LNCAP (cell line): ENCODE results near the gene GLT6D1.

Experiments
- TF ChIP-seq, protein P1 (sequence below): fragments of 450-650 bp; IDR thresholded peaks from 2 replicates; pipeline ENCODE4 v1.5.1; 2017; ENCODE audit warnings: mild to moderate bottlenecking

GLT6D1 gene

GRCh38 chr9:135581636-135582426, 57.5 kb downstream of the GLT6D1 start:
- TF ChIP-seq, protein P1, sequence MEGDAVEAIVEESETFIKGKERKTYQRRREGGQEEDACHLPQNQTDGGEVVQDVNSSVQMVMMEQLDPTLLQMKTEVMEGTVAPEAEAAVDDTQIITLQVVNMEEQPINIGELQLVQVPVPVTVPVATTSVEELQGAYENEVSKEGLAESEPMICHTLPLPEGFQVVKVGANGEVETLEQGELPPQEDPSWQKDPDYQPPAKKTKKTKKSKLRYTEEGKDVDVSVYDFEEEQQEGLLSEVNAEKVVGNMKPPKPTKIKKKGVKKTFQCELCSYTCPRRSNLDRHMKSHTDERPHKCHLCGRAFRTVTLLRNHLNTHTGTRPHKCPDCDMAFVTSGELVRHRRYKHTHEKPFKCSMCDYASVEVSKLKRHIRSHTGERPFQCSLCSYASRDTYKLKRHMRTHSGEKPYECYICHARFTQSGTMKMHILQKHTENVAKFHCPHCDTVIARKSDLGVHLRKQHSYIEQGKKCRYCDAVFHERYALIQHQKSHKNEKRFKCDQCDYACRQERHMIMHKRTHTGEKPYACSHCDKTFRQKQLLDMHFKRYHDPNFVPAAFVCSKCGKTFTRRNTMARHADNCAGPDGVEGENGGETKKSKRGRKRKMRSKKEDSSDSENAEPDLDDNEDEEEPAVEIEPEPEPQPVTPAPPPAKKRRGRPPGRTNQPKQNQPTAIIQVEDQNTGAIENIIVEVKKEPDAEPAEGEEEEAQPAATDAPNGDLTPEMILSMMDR: no peak

- TF ChIP-seq, protein P1: no peak
Observed at GRCh38 chr9:135580664-135581380, 58.5 kb downstream of the GLT6D1 start.

DNA sequence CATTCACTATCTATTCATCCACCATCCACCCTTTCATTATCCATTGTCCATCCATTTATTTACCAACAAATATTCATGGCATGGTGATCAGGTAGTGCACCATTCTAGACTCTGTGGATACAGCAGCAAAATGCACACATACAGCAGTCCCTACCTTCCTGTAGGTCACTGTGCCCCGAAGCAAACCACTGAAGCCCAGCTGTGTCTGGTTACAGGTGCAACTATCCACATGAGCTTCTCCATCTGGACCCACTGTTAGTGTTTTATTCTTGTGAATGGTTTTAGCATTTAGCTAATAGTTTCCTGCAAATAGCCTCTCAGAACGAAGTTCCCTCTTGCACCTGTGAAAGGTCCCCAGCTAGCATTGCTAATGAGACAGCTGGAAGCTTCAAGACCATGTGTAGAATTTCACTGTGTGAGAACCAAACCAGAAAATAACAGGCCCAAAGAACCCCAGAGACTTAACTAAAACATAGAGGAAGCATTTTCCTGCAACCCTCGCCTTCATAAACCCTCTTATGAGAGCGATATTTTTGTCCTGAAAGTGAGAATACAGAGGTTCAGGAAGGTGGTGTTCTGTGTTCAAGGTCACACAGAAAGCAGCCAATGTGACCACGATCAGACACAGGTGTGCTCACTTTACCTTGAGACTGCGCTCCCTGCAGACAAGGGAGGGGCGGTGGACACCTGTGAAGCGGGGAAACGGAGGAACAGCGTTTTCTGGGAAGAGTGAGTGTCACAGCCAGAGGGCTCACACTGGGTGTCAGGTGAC, 59.3 kb downstream of the GLT6D1 start:
- TF ChIP-seq, protein P1: no peak

GRCh38 chr9:135579356-135579755, 60.0 kb downstream of the GLT6D1 start:
- TF ChIP-seq, protein P1: no peak

GRCh38 chr9:135577256-135577655, 62.1 kb downstream of the GLT6D1 start:
- TF ChIP-seq, protein P1: no peak

DNA sequence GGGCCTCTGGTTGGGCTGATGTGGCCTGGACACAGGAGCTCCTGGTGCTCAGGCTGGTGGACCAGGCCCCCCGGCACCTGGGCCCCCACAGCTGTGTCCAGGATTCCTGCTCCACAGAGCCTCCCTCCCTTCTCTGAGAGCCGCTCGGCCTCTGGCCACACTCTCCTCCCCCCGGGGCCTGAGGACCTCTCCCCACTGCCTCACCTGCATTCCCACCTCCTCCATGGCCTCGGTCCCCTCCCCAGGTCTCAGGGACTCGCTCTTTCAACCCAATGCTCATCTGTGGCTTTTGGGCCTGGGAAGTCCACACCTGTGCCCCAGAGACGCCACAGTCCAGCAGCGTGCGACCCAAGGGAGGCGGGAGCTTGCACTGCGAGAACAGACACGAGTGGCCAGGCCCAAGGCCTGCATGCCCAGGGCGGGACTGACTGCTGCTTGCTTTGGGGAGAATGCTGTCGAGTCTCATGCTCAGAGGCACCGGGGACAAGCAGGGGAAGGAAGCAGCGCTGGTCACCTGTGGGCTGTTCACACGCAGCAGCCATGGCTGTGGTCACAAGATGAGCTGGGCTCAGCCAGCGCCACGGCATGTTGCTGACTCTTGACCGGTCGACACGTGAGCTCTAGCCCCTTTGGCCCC, 63.2 kb downstream of the GLT6D1 start:
- TF ChIP-seq, protein P1: no peak

GRCh38 chr9:135574943-135575342, 64.4 kb downstream of the GLT6D1 start:
- TF ChIP-seq, protein P1: no peak
